WI38 (cell line): ENCODE data around the gene GALNT17.

Source experiments
- H3K4me3 ChIP-seq: 2 replicates; pipeline ENCODE4 v1.5.1; 2011; ENCODE audit warnings: low read depth, mild to moderate bottlenecking, control low read depth, low read length
- TF ChIP-seq, protein P1 (sequence below): IDR thresholded peaks from 2 replicates; pipeline ENCODE4 v1.5.1; 2012; ENCODE audit warnings: low read depth, mild to moderate bottlenecking, control low read depth, low read length

The GALNT17 gene

DNA sequence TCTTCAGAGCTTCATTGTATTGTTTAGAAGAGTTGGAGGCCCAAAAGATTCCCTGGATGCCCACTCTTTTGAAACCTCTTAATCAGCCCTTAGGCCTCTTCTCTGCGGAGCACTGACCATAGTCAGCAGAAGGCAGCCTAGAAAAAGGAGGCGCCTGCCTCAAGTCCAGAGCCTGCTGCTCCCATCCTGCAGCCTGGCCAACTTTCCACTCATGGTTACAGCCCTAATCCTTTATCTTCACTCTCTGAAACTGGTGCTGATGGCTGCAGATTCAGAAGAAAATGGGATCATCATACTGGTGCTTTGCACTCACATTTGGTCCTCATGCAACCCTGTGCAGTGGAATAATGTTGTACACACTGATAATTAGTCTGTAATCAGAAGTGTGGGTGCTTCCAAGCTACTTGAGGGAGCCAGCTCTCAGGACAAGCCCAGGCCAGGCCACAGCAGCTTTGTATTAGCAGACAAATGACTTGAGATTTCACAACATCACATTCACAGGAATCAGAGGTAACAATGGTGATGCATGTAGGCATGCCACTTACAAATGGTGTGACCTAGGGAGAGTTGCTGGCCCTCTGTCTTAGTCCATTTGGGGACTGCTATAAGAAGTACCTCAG lies 272.9 kb downstream of the GALNT17 start:
- TF ChIP-seq, protein P1, sequence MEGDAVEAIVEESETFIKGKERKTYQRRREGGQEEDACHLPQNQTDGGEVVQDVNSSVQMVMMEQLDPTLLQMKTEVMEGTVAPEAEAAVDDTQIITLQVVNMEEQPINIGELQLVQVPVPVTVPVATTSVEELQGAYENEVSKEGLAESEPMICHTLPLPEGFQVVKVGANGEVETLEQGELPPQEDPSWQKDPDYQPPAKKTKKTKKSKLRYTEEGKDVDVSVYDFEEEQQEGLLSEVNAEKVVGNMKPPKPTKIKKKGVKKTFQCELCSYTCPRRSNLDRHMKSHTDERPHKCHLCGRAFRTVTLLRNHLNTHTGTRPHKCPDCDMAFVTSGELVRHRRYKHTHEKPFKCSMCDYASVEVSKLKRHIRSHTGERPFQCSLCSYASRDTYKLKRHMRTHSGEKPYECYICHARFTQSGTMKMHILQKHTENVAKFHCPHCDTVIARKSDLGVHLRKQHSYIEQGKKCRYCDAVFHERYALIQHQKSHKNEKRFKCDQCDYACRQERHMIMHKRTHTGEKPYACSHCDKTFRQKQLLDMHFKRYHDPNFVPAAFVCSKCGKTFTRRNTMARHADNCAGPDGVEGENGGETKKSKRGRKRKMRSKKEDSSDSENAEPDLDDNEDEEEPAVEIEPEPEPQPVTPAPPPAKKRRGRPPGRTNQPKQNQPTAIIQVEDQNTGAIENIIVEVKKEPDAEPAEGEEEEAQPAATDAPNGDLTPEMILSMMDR = no peak
- H3K4me3 ChIP-seq = no peak overlapping the region

DNA sequence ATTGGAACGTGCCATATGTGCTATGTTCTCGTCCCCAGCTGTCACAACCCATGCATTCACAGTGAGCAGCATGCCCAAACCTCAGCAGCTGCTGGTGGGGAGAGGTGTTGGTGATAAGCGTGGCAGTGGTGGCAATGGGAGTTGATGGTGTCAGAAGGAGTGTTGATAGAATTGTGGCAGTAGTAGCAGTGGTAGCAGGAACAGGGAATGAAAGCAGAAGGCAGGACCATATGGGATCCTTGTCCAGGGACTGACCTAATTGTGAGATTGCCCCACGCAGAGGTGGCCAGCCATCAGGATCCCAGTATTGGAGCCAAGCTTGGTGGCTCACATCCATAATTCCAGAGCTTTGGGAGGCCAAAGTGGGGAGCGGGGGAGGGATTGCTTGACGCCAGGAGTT lies 276.3 kb downstream of the GALNT17 start:
- no peak overlapping the region for H3K4me3 ChIP-seq
- TF ChIP-seq, protein P1 = no peak

DNA sequence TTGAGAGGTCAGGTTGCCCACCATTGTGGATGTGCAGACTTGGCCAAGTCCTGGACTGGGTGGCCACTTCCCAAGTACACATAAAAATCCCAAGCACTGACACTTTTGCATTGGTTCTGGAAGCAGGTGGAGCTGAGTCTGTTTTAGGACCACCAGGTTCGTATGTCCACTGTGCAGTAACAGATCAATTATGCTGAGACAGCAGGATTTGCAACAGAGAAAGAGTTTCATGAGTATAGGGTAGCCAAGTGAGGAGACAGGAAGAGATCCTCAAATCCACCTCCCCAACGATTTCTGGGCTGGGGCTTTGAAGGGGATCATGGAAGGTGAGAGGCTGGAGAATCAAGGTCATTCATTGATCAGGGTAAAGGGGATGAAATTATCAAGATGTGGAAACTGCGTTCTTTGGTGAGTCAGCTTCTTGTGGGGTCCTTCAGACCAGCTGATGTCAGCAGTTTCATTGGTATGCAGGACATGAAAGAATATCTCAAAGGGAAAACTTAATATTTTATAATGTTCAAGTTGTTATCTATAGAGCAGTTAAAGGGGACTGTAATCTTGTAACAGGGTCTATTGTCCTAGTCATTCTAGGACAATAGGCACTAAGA lies 277.7 kb downstream of the GALNT17 start:
- TF ChIP-seq, protein P1 = no peak
- no peak overlapping the region for H3K4me3 ChIP-seq

DNA sequence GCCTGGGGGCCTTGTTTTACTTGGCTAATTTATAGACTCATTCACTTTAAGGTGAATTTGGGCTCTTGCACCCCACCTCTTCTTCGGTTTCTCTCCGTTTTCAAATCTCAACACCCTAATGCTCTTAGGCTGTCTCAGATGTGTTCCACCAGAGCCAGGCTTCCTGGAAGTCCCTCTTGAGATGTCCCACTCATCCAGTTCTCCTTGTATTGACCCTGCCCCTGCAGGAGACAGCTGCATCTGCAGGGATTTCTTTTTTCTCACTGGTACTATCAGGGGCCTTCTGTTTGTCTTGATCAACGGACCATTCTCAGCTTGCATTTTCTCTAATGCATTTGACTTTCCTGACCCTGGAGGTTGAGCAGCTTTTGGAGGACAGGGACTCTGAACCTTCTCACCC lies 279.5 kb downstream of the GALNT17 start:
- H3K4me3 ChIP-seq = no peak overlapping the region
- TF ChIP-seq, protein P1 = no peak

DNA sequence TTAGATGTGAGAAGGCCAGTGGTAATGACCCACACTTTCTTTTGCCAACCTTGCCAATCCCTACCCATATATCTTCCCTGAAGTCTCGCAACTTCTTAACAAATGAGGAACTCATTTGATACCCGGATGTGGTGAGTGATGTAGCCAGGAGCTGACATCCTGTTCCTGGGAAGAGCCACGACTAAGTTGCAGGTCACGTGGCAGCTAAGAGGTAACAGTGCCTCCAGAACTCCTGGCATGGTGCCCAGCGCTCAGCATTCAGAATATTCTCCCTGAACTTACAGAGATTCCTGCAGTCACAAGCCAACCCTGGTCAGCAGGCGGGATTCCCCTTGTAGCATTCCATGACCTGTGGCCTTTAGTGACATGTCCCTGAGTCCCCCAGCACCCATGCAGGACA lies 282.5 kb downstream of the GALNT17 start:
- TF ChIP-seq, protein P1 = no peak
- no peak overlapping the region for H3K4me3 ChIP-seq

DNA sequence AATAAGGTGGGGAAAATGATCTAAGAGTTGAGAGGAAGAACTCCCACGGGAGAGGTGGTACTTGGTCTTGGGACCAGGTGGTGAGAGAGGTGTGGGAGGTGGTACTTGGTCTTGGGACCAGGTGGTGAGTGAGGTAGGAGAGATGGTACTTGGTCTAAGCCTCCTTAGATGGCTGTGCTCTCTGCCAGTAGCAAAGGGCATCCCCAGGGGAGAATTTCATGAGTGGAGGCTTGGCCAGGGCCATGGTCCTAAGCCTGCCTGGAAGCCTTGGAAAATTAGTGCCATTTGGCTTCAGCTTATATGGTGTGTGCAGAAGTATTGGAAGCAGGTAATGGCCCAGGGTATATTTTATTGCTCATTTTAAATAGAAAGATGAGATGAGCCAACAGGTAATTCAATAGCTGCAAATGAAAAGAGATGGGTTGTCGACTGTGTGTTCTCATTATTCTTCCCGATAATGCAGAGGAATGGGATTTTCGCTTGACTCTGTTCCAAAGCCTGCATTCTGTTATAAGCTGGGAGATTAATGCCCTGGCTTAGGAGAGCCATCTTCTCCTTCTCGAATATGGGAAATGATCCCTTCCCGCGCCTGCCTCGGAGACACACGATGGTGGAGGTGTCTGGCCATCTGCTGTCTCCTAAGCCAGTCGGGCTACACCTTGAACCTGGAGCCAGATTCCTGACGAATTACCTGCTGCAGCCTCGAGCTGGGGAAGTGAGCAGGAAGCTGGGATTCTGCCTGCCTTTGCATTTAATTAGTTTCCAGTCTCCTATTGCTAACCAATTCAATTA lies 287.8 kb downstream of the GALNT17 start:
- H3K4me3 ChIP-seq = no peak overlapping the region
- TF ChIP-seq, protein P1 = no peak

DNA sequence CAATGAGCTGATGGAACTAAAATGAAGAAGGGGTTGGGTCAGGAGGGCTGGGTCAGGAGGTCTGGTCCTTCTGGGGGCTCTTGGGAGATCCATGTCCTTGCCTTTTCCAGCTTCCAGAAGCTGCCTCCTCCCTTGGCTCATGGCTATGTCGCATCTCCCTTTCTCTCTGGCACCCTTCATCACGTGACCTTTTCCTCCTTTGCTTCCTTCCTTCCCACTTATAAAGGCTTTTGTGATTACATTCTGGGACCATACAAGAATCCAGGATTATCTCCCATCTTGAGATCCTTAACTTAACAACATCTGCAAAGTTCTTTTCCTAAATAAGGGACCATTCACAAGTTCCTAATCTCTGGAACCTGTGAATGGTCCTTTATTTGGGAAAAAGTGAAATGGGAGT lies 290.2 kb downstream of the GALNT17 start:
- TF ChIP-seq, protein P1 = no peak
- H3K4me3 ChIP-seq = no peak overlapping the region
